DOHH2 (cell line): ENCODE results near the gene SNRNP25.

Experiments used
- H3F3A ChIP-seq: fragments of 200-600 bp; sonication (generic), shearing (Covaris generic); 2 replicates; pipeline ENCODE4 v1.6.0; 2016; ENCODE audit warnings: antibody characterized with exemption, mild to moderate bottlenecking; ENCODE audit not compliant: control insufficient read depth, insufficient read depth
- H3K27ac ChIP-seq: fragments of 200-600 bp; sonication (generic); 2 replicates; pipeline ENCODE4 v1.5.1; 2014; ENCODE audit warnings: low read depth, mild to moderate bottlenecking, low read length, moderate library complexity
- H3K27me3 ChIP-seq: fragments of 200-600 bp; sonication (generic); 2 replicates; pipeline ENCODE4 v1.6.1; 2014; ENCODE audit warnings: mild to moderate bottlenecking, low read length, mixed read lengths; ENCODE audit not compliant: control insufficient read depth
- H3K36me3 ChIP-seq: fragments of 200-600 bp; sonication (generic); 2 replicates; pipeline ENCODE4 v1.6.1; 2014; ENCODE audit warnings: mild to moderate bottlenecking, low read length, moderate library complexity, mixed read lengths; ENCODE audit not compliant: control insufficient read depth
- H3K4me1 ChIP-seq: fragments of 200-600 bp; sonication (generic); 2 replicates; pipeline ENCODE4 v1.6.1; 2014; ENCODE audit warnings: mild to moderate bottlenecking, low read length, mixed read lengths; ENCODE audit not compliant: control insufficient read depth
- H3K4me2 ChIP-seq: fragments of 200-600 bp; sonication (generic); 2 replicates; pipeline ENCODE4 v1.6.0; 2014; ENCODE audit warnings: mild to moderate bottlenecking, low read length, moderate library complexity
- H3K4me3 ChIP-seq: fragments of 200-600 bp; sonication (generic); 2 replicates; pipeline ENCODE4 v1.5.1; 2014; ENCODE audit warnings: mild to moderate bottlenecking, low read length, mixed read lengths
- H3K79me2 ChIP-seq: fragments of 200-600 bp; sonication (generic); 2 replicates; pipeline ENCODE4 v1.6.1; 2014; ENCODE audit warnings: mild to moderate bottlenecking, low read length, mixed read lengths; ENCODE audit not compliant: control insufficient read depth
- H3K9me2 ChIP-seq: fragments of 200-600 bp; sonication (generic); replicated peaks from 2 replicates; pipeline ENCODE4 v1.6.1; 2014; ENCODE audit warnings: mild to moderate bottlenecking, low read length, mixed read lengths; ENCODE audit not compliant: control insufficient read depth
- H3K9me3 ChIP-seq: fragments of 200-600 bp; sonication (generic); 2 replicates; pipeline ENCODE4 v1.6.1; 2014; ENCODE audit warnings: antibody characterized with exemption, low read length, mixed read lengths; ENCODE audit not compliant: control insufficient read depth, insufficient read depth
- H4K20me1 ChIP-seq: fragments of 200-600 bp; sonication (generic); 2 replicates; pipeline ENCODE4 v1.6.0; 2014; ENCODE audit warnings: low read depth, mild to moderate bottlenecking, antibody characterized with exemption, low read length, moderate library complexity; ENCODE audit not compliant: control insufficient read depth, insufficient read depth
- EZH2phosphoT487 ChIP-seq: fragments of 200-600 bp; sonication (generic); IDR thresholded peaks from 2 replicates; pipeline ENCODE4 v1.6.1; 2017; ENCODE audit warnings: borderline replicate concordance, mild to moderate bottlenecking, antibody characterized with exemption, low read length, moderate library complexity, mixed read lengths
- TF ChIP-seq, protein P1 (sequence below): fragments of 200-600 bp; sonication (generic); IDR thresholded peaks from one replicate; pipeline ENCODE4 v1.5.1; 2014; ENCODE audit warnings: antibody characterized with exemption, mild to moderate bottlenecking, low read depth, low read length; ENCODE audit not compliant: poor library complexity, severe bottlenecking

The SNRNP25 gene

DNA sequence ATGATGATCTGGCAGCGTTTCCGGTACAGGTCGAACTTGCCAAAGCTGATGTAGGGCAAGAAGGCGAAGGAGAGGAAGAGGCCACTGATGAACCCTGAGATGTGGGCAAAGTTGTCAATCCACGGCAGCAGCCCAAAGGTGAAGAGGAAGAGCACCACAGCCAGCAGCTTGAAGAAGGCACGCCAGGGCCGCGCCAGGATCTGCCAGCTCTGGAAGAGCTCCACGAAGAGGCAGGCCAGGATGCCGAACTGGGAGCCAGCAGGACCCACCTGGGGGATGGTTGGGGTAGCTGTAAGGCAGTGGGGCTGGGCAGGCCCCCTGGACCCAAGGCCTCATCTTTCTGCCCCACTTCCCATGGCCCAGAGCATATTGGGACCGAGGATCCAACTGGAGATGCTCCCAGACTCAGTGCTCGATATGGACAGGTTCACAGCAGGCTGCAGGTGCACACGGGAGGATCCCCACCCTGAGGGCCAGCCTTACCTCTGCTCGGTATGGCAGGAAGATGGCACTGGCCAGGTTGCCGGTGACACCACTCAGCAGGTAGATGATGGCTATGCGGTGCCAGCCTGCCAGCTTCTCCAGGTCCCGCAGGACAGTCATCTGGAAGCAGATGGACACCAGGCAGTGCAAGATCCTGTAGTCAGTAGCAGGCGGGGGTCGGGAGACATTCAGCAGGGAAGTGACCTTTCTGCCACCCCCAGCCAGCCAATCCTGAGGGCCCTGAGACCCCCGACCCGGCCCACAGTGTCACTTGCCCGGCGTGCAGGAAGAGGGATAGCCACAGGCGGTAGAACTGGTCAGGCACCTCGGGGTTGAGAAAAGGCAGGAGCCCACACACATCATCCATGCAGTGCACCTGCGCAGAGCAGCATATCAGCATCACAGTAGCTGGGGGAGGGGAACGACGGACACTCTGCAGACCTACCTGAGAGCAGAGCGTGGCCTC, 5.1 kb downstream of the SNRNP25 start:
- Histone ChIP-seq H3K27ac (no peak overlapping the region), H3K4me3 (no peak overlapping the region), H3K27me3 (no peaks in the 10 kb centered on the region), H3F3A (no peaks in the 10 kb centered on the region), H3K9me3 (no peaks in the 10 kb centered on the region), H3K79me2 (peaks cover 20% of the 10 kb centered on the region), H3K4me1 (peaks cover 6% of the 10 kb centered on the region), H3K9me2 (no peaks in the 10 kb centered on the region), H3K4me2 (no peak overlapping the region), H3K36me3 (peaks cover 43% of the 10 kb centered on the region), H4K20me1 (no peaks in the 10 kb centered on the region)
- TF ChIP-seq, protein P1, sequence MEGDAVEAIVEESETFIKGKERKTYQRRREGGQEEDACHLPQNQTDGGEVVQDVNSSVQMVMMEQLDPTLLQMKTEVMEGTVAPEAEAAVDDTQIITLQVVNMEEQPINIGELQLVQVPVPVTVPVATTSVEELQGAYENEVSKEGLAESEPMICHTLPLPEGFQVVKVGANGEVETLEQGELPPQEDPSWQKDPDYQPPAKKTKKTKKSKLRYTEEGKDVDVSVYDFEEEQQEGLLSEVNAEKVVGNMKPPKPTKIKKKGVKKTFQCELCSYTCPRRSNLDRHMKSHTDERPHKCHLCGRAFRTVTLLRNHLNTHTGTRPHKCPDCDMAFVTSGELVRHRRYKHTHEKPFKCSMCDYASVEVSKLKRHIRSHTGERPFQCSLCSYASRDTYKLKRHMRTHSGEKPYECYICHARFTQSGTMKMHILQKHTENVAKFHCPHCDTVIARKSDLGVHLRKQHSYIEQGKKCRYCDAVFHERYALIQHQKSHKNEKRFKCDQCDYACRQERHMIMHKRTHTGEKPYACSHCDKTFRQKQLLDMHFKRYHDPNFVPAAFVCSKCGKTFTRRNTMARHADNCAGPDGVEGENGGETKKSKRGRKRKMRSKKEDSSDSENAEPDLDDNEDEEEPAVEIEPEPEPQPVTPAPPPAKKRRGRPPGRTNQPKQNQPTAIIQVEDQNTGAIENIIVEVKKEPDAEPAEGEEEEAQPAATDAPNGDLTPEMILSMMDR = no peak
- no peak for TF ChIP-seq EZH2phosphoT487

DNA sequence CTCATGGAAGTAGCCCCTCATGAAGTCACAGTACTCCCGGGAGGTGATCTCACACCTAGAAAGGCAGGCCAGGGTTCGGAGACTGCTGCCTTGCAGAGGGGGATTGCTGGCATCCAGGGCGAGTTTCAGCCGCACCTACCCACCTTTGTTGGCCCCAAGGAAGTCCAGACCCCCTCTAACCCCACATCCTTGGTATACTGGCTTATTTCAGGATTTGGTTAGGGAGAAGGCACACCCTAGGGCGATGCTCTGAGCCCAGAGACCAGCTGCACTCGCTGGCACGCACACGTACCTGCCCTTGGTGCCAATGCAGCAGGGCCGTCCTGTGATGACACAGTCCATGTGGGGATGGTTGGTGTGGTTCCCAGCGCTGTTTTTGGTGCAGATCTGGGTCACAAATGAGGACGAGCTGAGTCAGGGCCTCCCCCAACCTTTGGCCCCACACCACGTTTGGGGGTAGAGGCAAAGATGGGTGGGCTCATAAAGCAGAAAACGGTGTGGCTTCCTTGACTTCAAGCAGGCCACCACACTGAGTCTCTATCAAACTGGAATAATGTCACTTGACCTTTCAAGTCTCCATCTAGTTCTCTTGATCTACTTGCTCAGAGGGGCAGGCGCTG, 5.9 kb downstream of the SNRNP25 start:
- Histone ChIP-seq H3K9me3 (no peaks in the 10 kb centered on the region), H3K79me2 (peaks cover 12% of the 10 kb centered on the region), H3K4me1 (peaks cover 6% of the 10 kb centered on the region), H3K27me3 (no peaks in the 10 kb centered on the region), H3K36me3 (peaks cover 43% of the 10 kb centered on the region), H4K20me1 (no peaks in the 10 kb centered on the region), H3K4me3 (no peak overlapping the region), H3K4me2 (no peak overlapping the region), H3F3A (no peaks in the 10 kb centered on the region), H3K27ac (no peak overlapping the region), H3K9me2 (no peaks in the 10 kb centered on the region)
- TF ChIP-seq, protein P1 = no peak
- no peak for TF ChIP-seq EZH2phosphoT487

DNA sequence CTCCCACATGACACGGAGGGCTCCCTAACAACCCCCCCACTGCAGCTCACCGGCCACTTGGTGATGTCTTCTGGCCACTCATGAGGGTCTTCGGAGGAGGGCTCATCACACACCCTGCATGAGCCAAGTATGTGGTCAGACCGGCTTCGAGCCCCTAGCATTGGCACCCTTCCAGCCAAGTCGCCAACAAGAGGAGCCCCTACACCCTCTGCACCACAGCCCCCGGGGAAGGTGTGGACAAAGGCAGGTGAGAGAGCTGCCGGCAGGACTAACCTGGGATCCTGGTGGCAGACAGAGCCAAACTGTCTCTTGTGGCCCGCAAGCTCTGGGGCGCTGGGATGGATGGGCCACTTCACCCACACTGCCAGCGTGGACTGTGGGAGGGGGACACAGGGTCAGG, 6.5 kb downstream of the SNRNP25 start:
- H3K4me2 ChIP-seq = no peak overlapping the region
- no peaks in the 10 kb centered on the region for H3K9me3 ChIP-seq
- no peak for TF ChIP-seq EZH2phosphoT487
- TF ChIP-seq, protein P1 = no peak
- no peaks in the 10 kb centered on the region for H3K9me2 ChIP-seq
- peaks cover 6% of the 10 kb centered on the region for H3K79me2 ChIP-seq
- no peaks in the 10 kb centered on the region for H3F3A ChIP-seq
- H3K4me1 ChIP-seq = peaks cover under 1% of the 10 kb centered on the region
- peaks cover 41% of the 10 kb centered on the region for H3K36me3 ChIP-seq
- H3K4me3 ChIP-seq = no peak overlapping the region
- no peak overlapping the region for H3K27ac ChIP-seq
- H3K27me3 ChIP-seq = no peaks in the 10 kb centered on the region
- H4K20me1 ChIP-seq = no peaks in the 10 kb centered on the region
